Measurements from ENCODE around the gene RAB5IF. TPM values are rescaled to one million over a fixed set of nuclear protein-coding genes. Genes with fewer than 3 reads are reported as not detected.

Gene RAB5IF
- total and polyA plus RNA-seq, 2 of the 4 experiments (the other 2 are of a cell fraction) = 74.0 to 93.1 TPM

- Histone ChIP-seq H2AFZ (replicated peaks; ENCODE audit: low read length, poor library complexity) (no peak overlapping the region), H3K9me3 (ENCODE audit: control insufficient read depth, insufficient read depth, low read length) (no peaks in the 10 kb centered on the region), H2BK120ac (ENCODE audit: low read depth, low read length) (no peak overlapping the region), H3K4ac (ENCODE audit: low read depth, low read length) (no peak overlapping the region), H3K23ac (ENCODE audit: low read depth, low read length) (no peak overlapping the region), H3K18ac (ENCODE audit: low read depth, low read length) (no peak overlapping the region), H2AK9ac (replicated peaks; ENCODE audit: low read depth, low read length, poor library complexity) (no peak overlapping the region), H3K27ac (ENCODE audit: insufficient read depth, low read length) (no peak overlapping the region), H2AK5ac (ENCODE audit: low read depth, low read length) (no peak overlapping the region), H3K4me3 (ENCODE audit: insufficient read depth, low read depth, low read length) (no peak overlapping the region), H2BK5ac (ENCODE audit: low read depth, low read length, poor library complexity, severe bottlenecking) (no peak overlapping the region), H2BK15ac (ENCODE audit: low read depth, low read length) (no peak overlapping the region), H3K4me2 (ENCODE audit: low read depth, low read length) (no peak overlapping the region), H3K14ac (replicated peaks; ENCODE audit: low read depth, low read length) (no peak overlapping the region), H3K56ac (ENCODE audit: extremely low read depth, insufficient read depth, low read length) (no peak overlapping the region), H2BK20ac (ENCODE audit: low read depth, low read length) (no peak overlapping the region), H3K36me3 (ENCODE audit: control insufficient read depth, insufficient read depth, low read length) (no peaks in the 10 kb centered on the region), H3K79me1 (ENCODE audit: low read depth in 1 of 2, low read length in 2 of 2) (no peaks in the 10 kb centered on the region), H4K8ac (ENCODE audit: low read depth in 2 of 2, low read length in 2 of 2) (no peak overlapping the region), H4K20me1 (ENCODE audit: insufficient read depth, low read length) (no peaks in the 10 kb centered on the region), H4K91ac (ENCODE audit: insufficient read depth, low read depth, low read length) (no peak overlapping the region), H4K5ac (ENCODE audit: low read depth, low read length) (no peak overlapping the region), H3K9me1 (ENCODE audit: insufficient read depth, low read length) (no peaks in the 10 kb centered on the region), H3K4me1 (ENCODE audit: control insufficient read depth, insufficient read depth, low read length) (no peaks in the 10 kb centered on the region), H3K9ac (ENCODE audit: low read depth, low read length) (no peak overlapping the region), H3K27me3 (ENCODE audit: control insufficient read depth, insufficient read depth, low read length) (0 out of 2 replicates have a peak, but pooled peaks cover 1% of the 10 kb centered on the region)
- no peak for DNase-seq
- in situ Hi-C loops (cut with MboI; ENCODE audit: low sequenced_read_pairs) (no loop called here), dilution Hi-C loops (cut with HindIII; ENCODE audit: low sequenced_read_pairs, unreplicated experiment) (no loop called here), intact Hi-C loops (cut with micrococcal nuclease) (no loop called here)
- TF ChIP-seq MXI1 (IDR thresholded peaks at IDR 0.05; ENCODE audit: borderline replicate concordance, low read depth, low read length) = no peak
- no peak for TF ChIP-seq RAD21 (IDR thresholded peaks at IDR 0.05; ENCODE audit: low read length)
- no peak for TF ChIP-seq ELK1 (IDR thresholded peaks at IDR 0.05; ENCODE audit: borderline replicate concordance, low read depth, low read length)
- no peak for TF ChIP-seq CHD1 (IDR thresholded peaks at IDR 0.05; ENCODE audit: low read depth, low read length)
- no peak for TF ChIP-seq CTCF (conservative IDR thresholded peaks at IDR 0.05; ENCODE audit: low read depth, low read length)
- TF ChIP-seq RFX5 (IDR thresholded peaks at IDR 0.05; ENCODE audit: low read depth, low read length) = no peak
- no peak for TF ChIP-seq MAZ (IDR thresholded peaks at IDR 0.05; ENCODE audit: borderline replicate concordance, low read depth, low read length)
- TF ChIP-seq MAFK (IDR thresholded peaks at IDR 0.05; ENCODE audit: low read depth, low read length) = no peak
- TF ChIP-seq RCOR1 (IDR thresholded peaks at IDR 0.05; ENCODE audit: insufficient replicate concordance, low read length) = no peak
- no peak for TF ChIP-seq FOS (IDR thresholded peaks at IDR 0.05; ENCODE audit: low read depth, low read length)
- no peak for TF ChIP-seq BHLHE40 (IDR thresholded peaks at IDR 0.05; ENCODE audit: low read depth, low read length)
- TF ChIP-seq SMC3 (IDR thresholded peaks at IDR 0.05; ENCODE audit: low read depth, low read length) = no peak
- POLR2A ChIA-PET (ENCODE audit: unreplicated experiment) = no interaction called here
- no TSS peak for BruUV-seq (replicated peaks)
- WGBS, 2 experiments (ENCODE audit: extremely low coverage in 2 of 2, insufficient read length in 1 of 2) = no CpG with 5 or more reads among the region's 6 CpGs
- CTCF ChIA-PET = no interaction called here
- ATAC-seq (ENCODE audit: low read depth) = no peak
Observed at GRCh38 chr20:36642136-36642535, 36.6 kb downstream of the RAB5IF start.
